ENCODE results near the gene OR5F1. TPM values are rescaled to one million over a fixed set of nuclear protein-coding genes. Genes with fewer than 3 reads are reported as not detected.

Gene OR5F1
- total and polyA plus RNA-seq, 9 donors, result not detected

Other genes with a start within 250 kb of the OR5F1 start
- gene OR5D13, start 221.2 kb downstream of the OR5F1 start, total RNA-seq, result not detected
- not detected for gene OR5D13, start 221.2 kb downstream of the OR5F1 start, polyA plus RNA-seq (ENCODE audit: insufficient read depth in 1 of 8, insufficient read length in 8 of 8, low replicate concordance in 1 of 8)
- gene OR5D14, start 199.1 kb downstream of the OR5F1 start, total RNA-seq, result not detected
- gene OR5D14, start 199.1 kb downstream of the OR5F1 start, polyA plus RNA-seq (ENCODE audit: insufficient read depth in 1 of 8, insufficient read length in 8 of 8, low replicate concordance in 1 of 8), result not detected
- not detected for gene OR5L1, start 183.3 kb downstream of the OR5F1 start, total RNA-seq
- not detected for gene OR5L1, start 183.3 kb downstream of the OR5F1 start, polyA plus RNA-seq (ENCODE audit: insufficient read depth in 1 of 8, insufficient read length in 8 of 8, low replicate concordance in 1 of 8)
- not detected for gene OR5D18, start 175.0 kb downstream of the OR5F1 start, total RNA-seq
- not detected for gene OR5D18, start 175.0 kb downstream of the OR5F1 start, polyA plus RNA-seq (ENCODE audit: insufficient read depth in 1 of 8, insufficient read length in 8 of 8, low replicate concordance in 1 of 8)
- not detected for gene OR5L2, start 167.4 kb downstream of the OR5F1 start, total RNA-seq
- gene OR5L2, start 167.4 kb downstream of the OR5F1 start, polyA plus RNA-seq (ENCODE audit: insufficient read depth in 1 of 8, insufficient read length in 8 of 8, low replicate concordance in 1 of 8), result not detected
- gene OR5D16, start 155.9 kb downstream of the OR5F1 start, total RNA-seq, result not detected
- gene OR5D16, start 155.9 kb downstream of the OR5F1 start, polyA plus RNA-seq (ENCODE audit: insufficient read depth in 1 of 8, insufficient read length in 8 of 8, low replicate concordance in 1 of 8), result not detected
- not detected for gene TRIM51, start 111.3 kb downstream of the OR5F1 start, total RNA-seq
- not detected for gene TRIM51, start 111.3 kb downstream of the OR5F1 start, polyA plus RNA-seq (ENCODE audit: insufficient read depth in 1 of 8, insufficient read length in 8 of 8, low replicate concordance in 1 of 8)
- gene OR5W2, start 80.0 kb downstream of the OR5F1 start, total RNA-seq, result not detected
- not detected for gene OR5W2, start 80.0 kb downstream of the OR5F1 start, polyA plus RNA-seq (ENCODE audit: insufficient read depth in 1 of 8, insufficient read length in 8 of 8, low replicate concordance in 1 of 8)
- gene OR5I1, start 58.2 kb downstream of the OR5F1 start, total RNA-seq, result not detected
- gene OR5I1, start 58.2 kb downstream of the OR5F1 start, polyA plus RNA-seq (ENCODE audit: insufficient read depth in 1 of 8, insufficient read length in 8 of 8, low replicate concordance in 1 of 8), result not detected
- not detected for gene OR10AG1, start 24.7 kb downstream of the OR5F1 start, total RNA-seq
- gene OR10AG1, start 24.7 kb downstream of the OR5F1 start, polyA plus RNA-seq (ENCODE audit: insufficient read depth in 1 of 8, insufficient read length in 8 of 8, low replicate concordance in 1 of 8), result not detected
- not detected for gene OR5AS1, start 33.0 kb upstream of the OR5F1 start, total RNA-seq
- under 1 TPM in 5 of 8 donors, not detected in 3; 0.03 to 0.14 (median 0.03) TPM for gene OR5AS1, start 33.0 kb upstream of the OR5F1 start, polyA plus RNA-seq (ENCODE audit: insufficient read depth in 1 of 8, insufficient read length in 8 of 8, low replicate concordance in 1 of 8)
- not detected for gene OR8I2, start 98.7 kb upstream of the OR5F1 start, total RNA-seq
- gene OR8I2, start 98.7 kb upstream of the OR5F1 start, polyA plus RNA-seq (ENCODE audit: insufficient read depth in 1 of 8, insufficient read length in 8 of 8, low replicate concordance in 1 of 8), result not detected
- not detected for gene OR8H2, start 109.1 kb upstream of the OR5F1 start, total RNA-seq
- gene OR8H2, start 109.1 kb upstream of the OR5F1 start, polyA plus RNA-seq (ENCODE audit: insufficient read depth in 1 of 8, insufficient read length in 8 of 8, low replicate concordance in 1 of 8), result under 1 TPM in 3 of 8 donors, not detected in 5; 0.04 to 0.13 (median 0.05) TPM
- not detected for gene OR8H3, start 127.7 kb upstream of the OR5F1 start, total RNA-seq
- gene OR8H3, start 127.7 kb upstream of the OR5F1 start, polyA plus RNA-seq (ENCODE audit: insufficient read depth in 1 of 8, insufficient read length in 8 of 8, low replicate concordance in 1 of 8), result not detected
- not detected for gene OR8J3, start 145.6 kb upstream of the OR5F1 start, total RNA-seq
- gene OR8J3, start 145.6 kb upstream of the OR5F1 start, polyA plus RNA-seq (ENCODE audit: insufficient read depth in 1 of 8, insufficient read length in 8 of 8, low replicate concordance in 1 of 8), result not detected
- not detected for gene OR8K5, start 165.7 kb upstream of the OR5F1 start, total RNA-seq
- gene OR8K5, start 165.7 kb upstream of the OR5F1 start, polyA plus RNA-seq (ENCODE audit: insufficient read depth in 1 of 8, insufficient read length in 8 of 8, low replicate concordance in 1 of 8), result not detected
- gene OR5J2, start 182.0 kb upstream of the OR5F1 start, total RNA-seq, result not detected
- gene OR5J2, start 182.0 kb upstream of the OR5F1 start, polyA plus RNA-seq (ENCODE audit: insufficient read depth in 1 of 8, insufficient read length in 8 of 8, low replicate concordance in 1 of 8), result not detected
- gene OR5T2, start 239.6 kb upstream of the OR5F1 start, total RNA-seq, result not detected
- not detected for gene OR5T2, start 239.6 kb upstream of the OR5F1 start, polyA plus RNA-seq (ENCODE audit: insufficient read depth in 1 of 8, insufficient read length in 8 of 8, low replicate concordance in 1 of 8)